Measurements from ENCODE around the gene OSBP2.

OSBP2 gene

DNA sequence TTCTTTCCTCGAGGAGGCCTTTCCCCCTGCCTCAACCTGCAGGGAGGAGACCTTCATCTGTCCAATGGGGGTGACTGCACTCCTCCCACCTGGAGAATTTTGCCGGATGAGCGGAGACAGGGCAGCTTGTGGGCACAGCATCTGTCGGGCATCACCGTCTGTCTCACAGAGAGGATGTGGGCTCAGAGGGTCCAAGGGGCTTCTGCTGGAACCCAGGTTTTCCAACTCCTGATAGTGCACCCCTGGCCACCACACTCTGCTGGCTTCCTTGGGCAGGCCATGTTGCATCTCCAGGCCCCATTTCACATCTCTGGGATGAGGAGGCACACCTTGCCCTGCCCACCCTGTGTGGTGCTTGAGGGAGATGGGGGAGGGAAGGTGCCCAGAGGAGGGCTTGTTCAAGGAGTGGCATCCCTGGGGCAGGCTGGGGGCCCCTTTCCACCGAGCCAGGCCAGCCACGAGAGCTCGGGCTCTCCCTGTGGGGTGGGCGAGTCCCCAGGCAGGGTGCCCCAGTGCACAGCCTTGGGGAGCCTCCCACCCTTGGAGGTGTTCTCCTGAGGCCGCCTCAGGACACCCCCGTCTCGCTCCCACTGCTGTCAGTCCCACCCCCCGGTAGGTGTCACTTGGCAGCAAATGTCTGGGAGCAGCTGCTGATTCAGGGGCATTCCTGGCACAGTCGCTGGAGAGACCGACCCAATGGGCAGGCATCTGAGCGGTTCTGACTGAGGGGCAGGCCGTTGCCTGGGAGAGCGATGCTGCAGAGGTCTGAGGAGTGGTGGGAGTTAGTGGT is 189.7 kb downstream of the OSBP2 start:
- TF ChIP-seq FOXP2 (optimal IDR thresholded peaks at IDR 0.05; ENCODE audit: borderline replicate concordance, extremely low read depth, extremely low read length, insufficient read depth), result no peak
- TF ChIP-seq SIN3A (IDR thresholded peaks at IDR 0.05; ENCODE audit: borderline replicate concordance, insufficient read depth, low read length), result no peak

DNA sequence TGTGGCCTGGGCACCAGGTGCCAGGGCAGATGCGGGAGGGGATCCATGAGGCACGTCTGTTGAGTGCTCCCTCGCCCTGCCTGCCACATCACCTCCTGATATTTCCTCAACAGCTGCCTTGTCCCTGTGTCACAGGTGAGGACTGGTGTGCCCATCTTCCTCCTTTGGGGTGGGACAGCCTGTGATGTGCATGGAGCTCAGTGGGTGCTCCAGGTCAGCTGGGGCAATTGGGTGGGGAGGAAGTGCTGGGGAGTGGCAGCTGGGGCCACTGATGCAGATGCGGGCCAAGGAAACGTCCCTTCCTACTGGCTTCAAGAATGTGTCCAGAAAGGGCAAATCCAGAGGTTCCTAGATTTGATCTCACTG is 190.3 kb downstream of the OSBP2 start:
- no peak for TF ChIP-seq TAF1 (IDR thresholded peaks at IDR 0.05; ENCODE audit: borderline replicate concordance, insufficient read depth, low read length)
- TF ChIP-seq SIN3A (IDR thresholded peaks at IDR 0.05; ENCODE audit: borderline replicate concordance, insufficient read depth, low read length), result no peak
- TF ChIP-seq FOXP2 (optimal IDR thresholded peaks at IDR 0.05; ENCODE audit: borderline replicate concordance, extremely low read depth, extremely low read length, insufficient read depth), result no peak
- no peak for TF ChIP-seq POLR2AphosphoS5 (IDR thresholded peaks at IDR 0.05; ENCODE audit: low read depth, low read length)
- TF ChIP-seq, protein P1, sequence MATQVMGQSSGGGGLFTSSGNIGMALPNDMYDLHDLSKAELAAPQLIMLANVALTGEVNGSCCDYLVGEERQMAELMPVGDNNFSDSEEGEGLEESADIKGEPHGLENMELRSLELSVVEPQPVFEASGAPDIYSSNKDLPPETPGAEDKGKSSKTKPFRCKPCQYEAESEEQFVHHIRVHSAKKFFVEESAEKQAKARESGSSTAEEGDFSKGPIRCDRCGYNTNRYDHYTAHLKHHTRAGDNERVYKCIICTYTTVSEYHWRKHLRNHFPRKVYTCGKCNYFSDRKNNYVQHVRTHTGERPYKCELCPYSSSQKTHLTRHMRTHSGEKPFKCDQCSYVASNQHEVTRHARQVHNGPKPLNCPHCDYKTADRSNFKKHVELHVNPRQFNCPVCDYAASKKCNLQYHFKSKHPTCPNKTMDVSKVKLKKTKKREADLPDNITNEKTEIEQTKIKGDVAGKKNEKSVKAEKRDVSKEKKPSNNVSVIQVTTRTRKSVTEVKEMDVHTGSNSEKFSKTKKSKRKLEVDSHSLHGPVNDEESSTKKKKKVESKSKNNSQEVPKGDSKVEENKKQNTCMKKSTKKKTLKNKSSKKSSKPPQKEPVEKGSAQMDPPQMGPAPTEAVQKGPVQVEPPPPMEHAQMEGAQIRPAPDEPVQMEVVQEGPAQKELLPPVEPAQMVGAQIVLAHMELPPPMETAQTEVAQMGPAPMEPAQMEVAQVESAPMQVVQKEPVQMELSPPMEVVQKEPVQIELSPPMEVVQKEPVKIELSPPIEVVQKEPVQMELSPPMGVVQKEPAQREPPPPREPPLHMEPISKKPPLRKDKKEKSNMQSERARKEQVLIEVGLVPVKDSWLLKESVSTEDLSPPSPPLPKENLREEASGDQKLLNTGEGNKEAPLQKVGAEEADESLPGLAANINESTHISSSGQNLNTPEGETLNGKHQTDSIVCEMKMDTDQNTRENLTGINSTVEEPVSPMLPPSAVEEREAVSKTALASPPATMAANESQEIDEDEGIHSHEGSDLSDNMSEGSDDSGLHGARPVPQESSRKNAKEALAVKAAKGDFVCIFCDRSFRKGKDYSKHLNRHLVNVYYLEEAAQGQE (IDR thresholded peaks at IDR 0.05; ENCODE audit: insufficient read depth in 1 of 2, low read depth in 2 of 2, low read length in 2 of 2), result no peak

DNA sequence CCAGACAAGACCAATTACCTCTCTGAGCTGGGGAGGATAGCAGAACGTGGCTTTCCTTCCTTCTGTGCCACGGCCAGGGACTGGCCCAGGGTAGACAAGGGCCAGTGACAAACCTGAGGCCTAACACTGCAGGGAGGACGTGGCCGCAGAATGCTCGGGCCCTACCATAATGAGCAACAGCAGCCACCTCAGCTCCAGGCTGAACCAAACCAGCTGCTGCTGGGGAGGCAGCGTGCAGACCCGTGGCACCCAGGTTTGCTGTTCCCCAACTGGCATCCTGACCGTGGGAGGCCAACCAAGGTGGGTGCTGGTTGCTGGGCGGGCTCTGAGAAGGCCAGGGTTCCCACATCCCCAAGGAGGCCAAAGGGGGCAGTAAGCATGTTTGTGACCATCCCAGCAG is 190.9 kb downstream of the OSBP2 start:
- TF ChIP-seq POLR2AphosphoS5 (IDR thresholded peaks at IDR 0.05; ENCODE audit: low read depth, low read length), result no peak
- TF ChIP-seq FOXP2 (optimal IDR thresholded peaks at IDR 0.05; ENCODE audit: borderline replicate concordance, extremely low read depth, extremely low read length, insufficient read depth), result no peak
- TF ChIP-seq, protein P1 (IDR thresholded peaks at IDR 0.05; ENCODE audit: insufficient read depth in 1 of 2, low read depth in 2 of 2, low read length in 2 of 2), result no peak
- no peak for TF ChIP-seq TAF1 (IDR thresholded peaks at IDR 0.05; ENCODE audit: borderline replicate concordance, insufficient read depth, low read length)
- TF ChIP-seq SIN3A (IDR thresholded peaks at IDR 0.05; ENCODE audit: borderline replicate concordance, insufficient read depth, low read length), result no peak

DNA sequence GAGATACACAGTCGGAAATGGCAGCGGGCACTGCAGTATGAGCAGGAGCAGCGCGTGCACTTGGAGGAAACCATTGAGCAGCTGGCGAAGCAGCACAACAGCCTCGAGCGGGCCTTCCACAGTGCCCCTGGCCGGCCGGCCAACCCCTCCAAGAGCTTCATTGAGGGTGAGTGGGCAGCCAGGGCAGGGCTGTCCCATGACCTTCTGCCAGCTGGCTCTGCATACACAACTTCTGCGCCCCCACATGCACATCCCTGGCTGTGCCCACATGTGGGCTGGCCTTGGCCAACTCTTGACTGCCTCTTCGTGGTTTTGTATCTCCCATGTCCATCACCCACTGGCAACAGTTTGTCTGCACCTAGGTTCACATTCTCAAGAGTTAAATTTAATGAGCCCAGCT is 192.8 kb downstream of the OSBP2 start:
- TF ChIP-seq TAF1 (IDR thresholded peaks at IDR 0.05; ENCODE audit: borderline replicate concordance, insufficient read depth, low read length) (no peak), FOXP2 (optimal IDR thresholded peaks at IDR 0.05; ENCODE audit: borderline replicate concordance, extremely low read depth, extremely low read length, insufficient read depth) (no peak), POLR2AphosphoS5 (IDR thresholded peaks at IDR 0.05; ENCODE audit: low read depth, low read length) (no peak), SIN3A (IDR thresholded peaks at IDR 0.05; ENCODE audit: borderline replicate concordance, insufficient read depth, low read length) (no peak)
- TF ChIP-seq, protein P1 (IDR thresholded peaks at IDR 0.05; ENCODE audit: insufficient read depth in 1 of 2, low read depth in 2 of 2, low read length in 2 of 2), result no peak

DNA sequence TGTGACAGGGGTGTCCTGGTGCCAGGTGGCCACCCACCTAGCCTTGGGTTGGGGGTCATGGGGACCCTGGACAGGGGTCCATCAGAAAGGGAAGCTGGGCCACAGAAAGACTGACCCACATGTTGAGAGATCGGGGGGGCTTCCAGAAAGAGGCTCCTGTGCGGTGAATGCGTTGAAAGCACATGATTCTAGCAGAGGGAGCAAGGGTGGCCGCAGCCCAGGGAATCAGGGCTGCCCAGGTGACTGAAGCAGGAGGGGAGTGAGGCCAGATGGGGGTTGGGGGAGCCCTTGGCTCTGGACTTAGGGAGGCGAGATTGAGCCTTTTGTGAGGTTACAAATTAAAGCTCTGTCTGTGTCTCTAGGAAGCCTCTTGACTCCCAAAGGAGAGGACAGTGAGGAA is 193.2 kb downstream of the OSBP2 start:
- TF ChIP-seq TAF1 (IDR thresholded peaks at IDR 0.05; ENCODE audit: borderline replicate concordance, insufficient read depth, low read length), result no peak
- no peak for TF ChIP-seq FOXP2 (optimal IDR thresholded peaks at IDR 0.05; ENCODE audit: borderline replicate concordance, extremely low read depth, extremely low read length, insufficient read depth)
- no peak for TF ChIP-seq POLR2AphosphoS5 (IDR thresholded peaks at IDR 0.05; ENCODE audit: low read depth, low read length)
- TF ChIP-seq, protein P1 (IDR thresholded peaks at IDR 0.05; ENCODE audit: insufficient read depth in 1 of 2, low read depth in 2 of 2, low read length in 2 of 2), result no peak
- TF ChIP-seq SIN3A (IDR thresholded peaks at IDR 0.05; ENCODE audit: borderline replicate concordance, insufficient read depth, low read length), result no peak

Data from PFSK-1 (cell line).